GM18868 (cell line): ENCODE results near the gene TMEM98.
"Not testable (repeated sequence)": the region's sequence is repeated elsewhere in the genome, so short reads cannot be mapped to it uniquely, and the experiment has no call there.

Experiments used
- ATAC-seq: cut with Tn5 transposase; IDR thresholded peaks from one replicate; pipeline ENCODE4 v1.9.1; 2021; ENCODE audit warnings: mild to moderate bottlenecking, moderate library complexity; ENCODE audit not compliant: unreplicated experiment

TMEM98 gene

GRCh38 chr17:32941419-32942032 is 13.6 kb downstream of the TMEM98 start:
- no peak for ATAC-seq

GRCh38 chr17:32943206-32943605 is 15.3 kb downstream of the TMEM98 start:
- no peak for ATAC-seq

- no peak for ATAC-seq
Measured at GRCh38 chr17:32943647-32944191, 15.8 kb downstream of the TMEM98 start.

- no peak for ATAC-seq
Measured at GRCh38 chr17:32944248-32945020, 16.5 kb downstream of the TMEM98 start.

GRCh38 chr17:32946375-32947135 is 18.6 kb downstream of the TMEM98 start:
- no peak for ATAC-seq

- ATAC-seq = no peak
Measured at GRCh38 chr17:32947736-32948135, 19.8 kb downstream of the TMEM98 start.

GRCh38 chr17:32949181-32949580 is 21.2 kb downstream of the TMEM98 start:
- no peak for ATAC-seq

GRCh38 chr17:32952491-32952890 is 24.5 kb downstream of the TMEM98 start:
- not testable (repeated sequence) for ATAC-seq

GRCh38 chr17:32953045-32953444 is 25.1 kb downstream of the TMEM98 start:
- no peak for ATAC-seq

- ATAC-seq = no peak
Measured at GRCh38 chr17:32953857-32954256, 25.9 kb downstream of the TMEM98 start.

GRCh38 chr17:32954477-32954876 is 26.5 kb downstream of the TMEM98 start:
- no peak for ATAC-seq

- ATAC-seq = no peak
Measured at GRCh38 chr17:32955155-32955554, 27.2 kb downstream of the TMEM98 start.

GRCh38 chr17:32956240-32956970 is 28.5 kb downstream of the TMEM98 start:
- ATAC-seq = no peak

GRCh38 chr17:32958418-32958817 is 30.5 kb downstream of the TMEM98 start:
- ATAC-seq = no peak

GRCh38 chr17:32960815-32961214 is 32.9 kb downstream of the TMEM98 start:
- ATAC-seq = no peak

GRCh38 chr17:32962320-32962711 is 34.4 kb downstream of the TMEM98 start:
- ATAC-seq = no peak

- no peak for ATAC-seq
Measured at GRCh38 chr17:32964541-32964940, 36.6 kb downstream of the TMEM98 start.

- not testable (repeated sequence) for ATAC-seq
Measured at GRCh38 chr17:32969231-32969630, 41.3 kb downstream of the TMEM98 start.

GRCh38 chr17:32970281-32970680 is 42.3 kb downstream of the TMEM98 start:
- ATAC-seq = no peak

GRCh38 chr17:32971171-32971570 is 43.2 kb downstream of the TMEM98 start:
- peak; percentile 66 for ATAC-seq

GRCh38 chr17:32976131-32976530 is 48.2 kb downstream of the TMEM98 start:
- no peak for ATAC-seq
